HUES64 (cell line): ENCODE results near the gene FGD4. TPM values are rescaled to one million over a fixed set of nuclear protein-coding genes. Genes with fewer than 3 reads are reported as not detected.
A peak's percentile ranks its signal among the peaks of the same experiment; 100 is the strongest.

Experiments
- H3K27ac ChIP-seq: 2 replicates; pipeline ENCODE4 v1.7.0; 2013; ENCODE audit warnings: low read depth, low read length, inconsistent platforms
- H3K27me3 ChIP-seq: 2 replicates; pipeline ENCODE4 v1.6.1; 2013; ENCODE audit warnings: mild to moderate bottlenecking, low read length; ENCODE audit not compliant: insufficient read depth
- H3K36me3 ChIP-seq: 2 replicates; pipeline ENCODE4 v1.6.1; 2013; ENCODE audit warnings: mild to moderate bottlenecking, low read length; ENCODE audit not compliant: insufficient read depth
- H3K4me1 ChIP-seq: 2 replicates; pipeline ENCODE4 v1.6.1; 2013; ENCODE audit warnings: mild to moderate bottlenecking, low read length, moderate library complexity; ENCODE audit not compliant: insufficient read depth
- H3K4me3 ChIP-seq: 2 replicates; pipeline ENCODE4 v1.5.1; 2013; ENCODE audit warnings: mild to moderate bottlenecking, low read length, moderate library complexity
- H3K9ac ChIP-seq: 2 replicates; pipeline ENCODE4 v1.6.1; 2013; ENCODE audit warnings: mild to moderate bottlenecking, low read depth, low read length
- H3K9me3 ChIP-seq: 2 replicates; pipeline ENCODE4 v1.6.1; 2013; ENCODE audit warnings: low read depth, low read length; ENCODE audit not compliant: insufficient read depth
- WGBS: fragments of 150-250, 120-280 bp; methylation state at CpG from one replicate; pipeline ENCODE4 v1.1.7; 2013; ENCODE audit warnings: missing lambda C conversion rate; 5-methylcytosine and 5-hydroxymethylcytosine counted together
- polyA plus RNA-seq, 2 experiments: library from polyadenylated mRNA; stranded (reverse); fragments of 50-300 nt; gene quantifications; one replicate each; pipeline ENCODE4 v1.2.3, GENCODE V29; 2013

FGD4 gene
- polyA plus RNA-seq (2013, experiment 1 of 2): 17.0 TPM
- 14.2 TPM for polyA plus RNA-seq (2013, experiment 2 of 2)

DNA sequence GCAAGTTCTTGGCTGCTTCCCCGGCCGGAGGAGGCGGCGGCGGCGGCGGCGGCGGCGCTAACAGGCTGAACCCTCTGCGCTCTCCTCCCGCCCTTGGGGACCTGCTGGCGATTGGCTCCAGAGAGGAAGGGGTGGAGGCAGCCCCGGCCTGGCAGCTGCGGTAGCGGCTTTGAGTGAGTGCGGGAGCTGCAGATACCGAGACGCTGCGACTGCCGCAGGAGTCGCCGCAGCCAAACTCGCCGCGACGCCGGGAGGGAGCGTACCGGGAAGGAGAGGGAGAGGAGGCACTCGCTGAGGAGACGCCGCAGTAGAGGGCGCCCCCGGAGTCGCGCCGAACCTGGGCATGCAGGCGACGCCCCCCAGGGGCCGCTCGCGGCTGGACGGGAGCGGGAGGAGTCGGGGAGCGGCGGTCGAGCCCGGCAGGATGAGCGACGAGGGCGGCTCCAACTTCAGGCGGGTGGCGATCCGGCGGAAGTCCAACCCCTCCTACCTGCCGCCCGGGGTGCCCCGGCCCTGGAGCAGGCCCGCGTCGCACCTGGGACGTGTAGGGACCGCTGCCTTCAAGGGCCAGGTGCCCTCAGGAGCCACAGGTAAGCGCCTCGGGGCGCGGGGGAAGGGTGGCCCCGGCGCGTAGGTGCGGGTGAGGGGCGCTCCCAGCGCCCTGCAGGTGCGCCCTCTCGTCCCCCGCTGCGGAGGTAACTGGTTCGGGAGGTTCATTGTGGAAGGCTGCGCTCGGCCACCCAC is at the start of gene FGD4:
Gene FGD4 (plus strand): TSS at position 189 of the 744 bp plus-strand sequence.
- Histone ChIP-seq H3K27me3 (no peaks in the 10 kb centered on the region), H3K27ac (peak within 1 kb of the TSS; percentile 99), H3K9me3 (no peaks in the 10 kb centered on the region), H3K36me3 (peaks cover 9% of the 10 kb centered on the region), H3K4me1 (peaks cover 38% of the 10 kb centered on the region), H3K9ac (peak within 1 kb of the TSS; percentile 90), H3K4me3 (peak within 1 kb of the TSS; percentile 82)
- under 1% methylated on average over 82 of the region's 82 CpGs for WGBS

- Histone ChIP-seq H3K9me3 (no peaks in the 10 kb centered on the region), H3K9ac (no peak overlapping the region), H3K4me1 (no peaks in the 10 kb centered on the region), H3K27me3 (no peaks in the 10 kb centered on the region), H3K27ac (no peak overlapping the region), H3K4me3 (no peak overlapping the region), H3K36me3 (peaks cover 20% of the 10 kb centered on the region)
- 100% methylated on average over 1 of the region's 1 CpG for WGBS
These were observed 45.8 kb upstream of the FGD4 start for GRCh38 chr12:32353540-32353939.

GRCh38 chr12:32357601-32358249 is 41.6 kb upstream of the FGD4 start:
- Histone ChIP-seq H3K9me3 (no peaks in the 10 kb centered on the region), H3K4me3 (no peak overlapping the region), H3K36me3 (peaks cover 14% of the 10 kb centered on the region; the same call in 1 of the 2 replicates), H3K4me1 (peaks cover 5% of the 10 kb centered on the region), H3K27ac (no peak overlapping the region), H3K9ac (no peak overlapping the region), H3K27me3 (no peaks in the 10 kb centered on the region)
- 98% methylated on average over 8 of the region's 8 CpGs for WGBS

DNA sequence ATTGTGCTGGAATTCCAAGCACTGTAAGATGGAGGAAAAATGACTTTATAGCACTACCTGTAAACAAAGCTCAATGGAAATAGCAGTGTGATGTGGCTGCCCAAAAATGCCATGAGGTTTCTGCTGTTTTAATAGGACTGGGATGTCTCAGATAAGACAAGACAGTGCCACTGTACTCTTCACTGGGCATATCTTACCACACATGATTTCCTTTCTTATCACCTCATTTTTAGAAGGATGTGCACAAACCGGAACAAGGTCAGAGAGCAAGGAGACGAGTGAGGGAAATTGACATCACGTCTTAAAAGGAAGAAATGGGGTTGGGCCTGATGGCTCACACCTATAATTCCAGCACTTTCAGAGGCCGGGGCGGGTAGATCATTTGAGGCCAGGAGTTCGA is 38.4 kb upstream of the FGD4 start:
- Histone ChIP-seq H3K27ac (no peak overlapping the region), H3K4me1 (peaks cover 18% of the 10 kb centered on the region), H3K36me3 (peaks cover 2% of the 10 kb centered on the region; the same call in 1 of the 2 replicates), H3K4me3 (no peak overlapping the region), H3K9ac (no peak overlapping the region), H3K27me3 (no peaks in the 10 kb centered on the region), H3K9me3 (no peaks in the 10 kb centered on the region)
- WGBS: 95% methylated on average over 6 of the region's 6 CpGs

DNA sequence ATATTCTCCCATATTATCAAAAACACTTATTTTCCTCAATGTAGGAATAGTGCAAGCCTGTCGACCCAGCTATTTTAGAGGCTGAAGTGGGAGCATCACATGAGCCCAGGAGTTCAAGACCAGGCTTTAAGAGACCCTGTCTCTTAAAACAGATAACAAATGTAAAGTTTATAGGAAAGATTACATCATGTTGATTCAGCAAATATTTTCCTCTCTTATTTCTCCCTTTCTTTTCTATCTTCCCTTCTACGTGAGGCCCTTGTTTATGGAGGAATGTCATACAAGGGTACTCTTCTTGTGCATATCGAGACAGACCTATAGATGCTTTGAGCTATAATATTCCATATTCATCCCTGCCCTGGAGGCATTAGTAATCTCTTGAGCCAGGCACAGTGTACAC is 36.5 kb upstream of the FGD4 start:
- Histone ChIP-seq H3K27me3 (no peaks in the 10 kb centered on the region), H3K9ac (no peak overlapping the region), H3K36me3 (peaks cover 4% of the 10 kb centered on the region; the same call in 1 of the 2 replicates), H3K27ac (no peak overlapping the region), H3K9me3 (no peaks in the 10 kb centered on the region), H3K4me1 (peaks cover 19% of the 10 kb centered on the region), H3K4me3 (no peak overlapping the region)
- 92% methylated on average over 2 of the region's 3 CpGs for WGBS

DNA sequence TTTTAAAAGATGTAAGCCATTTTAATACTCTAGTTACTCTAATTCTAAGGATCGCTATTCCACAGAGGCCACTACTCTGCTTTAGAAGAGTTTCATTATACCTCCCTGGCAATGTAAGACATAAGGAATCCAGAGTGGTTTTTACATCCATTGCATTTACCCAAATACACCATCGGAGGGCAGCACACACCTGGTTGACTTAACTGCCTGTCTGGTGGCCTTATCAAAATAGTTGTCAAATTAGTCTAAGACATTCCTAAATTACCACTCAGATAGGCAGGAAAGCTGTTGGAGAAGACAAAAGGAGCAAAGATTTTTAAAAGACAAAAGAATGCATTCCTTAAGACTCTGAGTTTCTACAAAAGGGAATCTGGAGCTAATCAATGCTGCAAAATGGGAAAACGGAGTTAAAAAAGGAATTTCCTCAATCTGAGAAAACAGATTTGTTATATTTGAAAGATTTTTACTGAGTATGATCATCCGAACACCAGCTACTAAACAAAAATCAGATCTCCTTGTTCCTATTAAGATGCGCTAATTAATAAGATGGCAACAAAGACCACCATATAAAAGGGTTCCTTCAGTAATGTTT is 33.8 kb upstream of the FGD4 start:
- H3K27me3 ChIP-seq: no peaks in the 10 kb centered on the region
- H3K36me3 ChIP-seq: peaks cover 5% of the 10 kb centered on the region; the same call in 1 of the 2 replicates
- no peaks in the 10 kb centered on the region for H3K9me3 ChIP-seq
- H3K27ac ChIP-seq: no peak overlapping the region; the same call in 1 of the 2 replicates
- no peak overlapping the region for H3K4me3 ChIP-seq
- WGBS: 53% methylated on average over 4 of the region's 5 CpGs
- H3K4me1 ChIP-seq: peaks cover 19% of the 10 kb centered on the region
- H3K9ac ChIP-seq: no peak overlapping the region

- H3K4me3 ChIP-seq: no peak overlapping the region
- 100% methylated on average over 1 of the region's 1 CpG for WGBS
- no peaks in the 10 kb centered on the region for H3K9me3 ChIP-seq
- H3K27ac ChIP-seq: no peak overlapping the region
- H3K4me1 ChIP-seq: peaks cover 19% of the 10 kb centered on the region
- no peaks in the 10 kb centered on the region for H3K27me3 ChIP-seq
- peaks cover 5% of the 10 kb centered on the region; the same call in 1 of the 2 replicates for H3K36me3 ChIP-seq
- H3K9ac ChIP-seq: no peak overlapping the region
These were observed 32.6 kb upstream of the FGD4 start for GRCh38 chr12:32366714-32367113.

- peaks cover 17% of the 10 kb centered on the region for H3K4me1 ChIP-seq
- no peaks in the 10 kb centered on the region for H3K9me3 ChIP-seq
- no peaks in the 10 kb centered on the region for H3K27me3 ChIP-seq
- H3K9ac ChIP-seq: no peak overlapping the region
- peaks cover 5% of the 10 kb centered on the region; the same call in 1 of the 2 replicates for H3K36me3 ChIP-seq
- 97% methylated on average over 3 of the region's 4 CpGs for WGBS
- no peak overlapping the region for H3K27ac ChIP-seq
- no peak overlapping the region for H3K4me3 ChIP-seq
These were observed 32.0 kb upstream of the FGD4 start for GRCh38 chr12:32367381-32367780.

- Histone ChIP-seq H3K4me3 (no peak overlapping the region), H3K27ac (no peak overlapping the region), H3K36me3 (peaks cover 5% of the 10 kb centered on the region; the same call in 1 of the 2 replicates), H3K27me3 (no peaks in the 10 kb centered on the region), H3K9me3 (no peaks in the 10 kb centered on the region), H3K4me1 (peaks cover 9% of the 10 kb centered on the region), H3K9ac (no peak overlapping the region)
- 96% methylated on average over 4 of the region's 4 CpGs for WGBS
These were observed 30.2 kb upstream of the FGD4 start for GRCh38 chr12:32369202-32369601.

GRCh38 chr12:32377344-32378055 is 21.9 kb upstream of the FGD4 start:
- Histone ChIP-seq H3K36me3 (no peaks in the 10 kb centered on the region), H3K27ac (no peak overlapping the region), H3K4me1 (peaks cover 13% of the 10 kb centered on the region), H3K9ac (no peak overlapping the region), H3K4me3 (no peak overlapping the region), H3K27me3 (no peaks in the 10 kb centered on the region), H3K9me3 (no peaks in the 10 kb centered on the region)
- WGBS: 88% methylated on average over 12 of the region's 12 CpGs
